ENCODE data around the gene STUM.

Gene STUM

DNA sequence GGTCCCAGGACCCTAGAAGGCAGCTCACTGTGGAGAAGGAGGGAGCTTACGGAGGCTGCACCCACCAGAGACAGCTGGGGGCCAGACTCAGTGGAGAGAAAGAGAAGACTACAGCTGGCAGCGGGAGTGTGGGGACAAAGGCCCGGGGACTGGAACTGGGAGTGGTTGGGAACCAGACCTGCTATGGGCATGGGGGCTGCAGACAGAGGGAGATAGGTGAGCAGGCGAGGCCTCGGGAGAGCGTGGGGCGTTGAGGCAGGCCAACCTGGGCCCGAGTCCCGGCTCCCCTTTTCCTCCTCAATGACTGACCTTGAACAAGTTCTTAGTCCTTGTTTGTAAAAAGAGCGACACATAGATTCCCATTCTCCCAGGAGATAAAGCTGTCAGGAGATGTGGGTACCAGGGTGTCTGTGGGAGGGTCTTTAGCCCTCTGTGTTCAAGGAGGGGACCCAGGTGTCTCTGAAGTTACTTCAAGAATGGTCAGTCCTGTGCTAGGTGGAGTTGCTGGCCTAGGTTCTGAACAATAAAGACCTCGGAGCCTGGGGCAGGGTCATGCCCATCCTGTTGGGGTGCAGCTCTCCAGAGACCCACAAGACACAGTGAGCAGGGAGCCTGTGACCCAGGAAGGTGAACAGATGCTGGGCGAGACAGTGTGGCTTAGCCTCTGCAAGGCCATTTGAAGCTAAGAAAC lies 102.6 kb downstream of the STUM start:
- no peak for DNase-seq
- intact Hi-C loops (cut with DNase I) = no loop called here

DNA sequence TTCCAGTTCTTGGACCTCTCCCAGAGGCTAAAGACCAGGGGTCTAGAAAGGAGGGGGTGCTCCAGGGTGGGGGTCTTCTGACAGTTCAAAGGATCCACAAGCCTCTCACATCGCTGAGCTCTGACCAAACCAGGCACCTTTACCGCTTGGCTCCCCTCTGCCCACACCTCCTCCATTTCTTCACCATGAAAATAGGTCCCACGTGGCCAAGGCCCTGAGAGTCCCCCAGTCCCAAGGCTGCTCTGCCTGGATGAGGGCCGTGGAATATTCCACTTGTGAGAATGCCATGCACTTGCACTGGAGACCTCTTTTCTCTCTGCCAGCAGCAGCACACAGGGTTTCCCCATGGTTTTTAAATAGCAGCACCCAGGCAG lies 103.2 kb downstream of the STUM start:
- intact Hi-C loops (cut with DNase I) = no loop called here
- peak in 2 of 42 donors; percentile 55 to 58 for DNase-seq

DNA sequence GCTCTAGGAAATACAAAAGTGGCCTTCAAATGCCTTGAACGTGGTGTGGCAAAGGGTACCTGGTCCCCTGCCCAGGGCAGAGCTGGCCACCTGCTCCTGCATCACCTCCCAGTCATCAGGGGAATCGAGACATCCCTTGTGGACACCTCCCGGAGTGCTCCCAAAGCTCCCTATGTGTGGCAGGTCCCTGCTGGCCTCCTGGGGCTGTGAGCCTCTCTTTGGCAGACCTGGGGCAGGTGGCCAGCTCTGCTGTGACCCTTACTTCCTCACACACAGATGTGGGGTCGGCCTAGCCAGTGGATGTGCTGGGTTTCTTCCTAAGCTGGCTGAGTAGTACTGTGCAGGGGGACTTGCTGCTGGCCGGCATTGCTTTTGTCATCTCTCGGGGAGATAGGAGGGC lies 104.0 kb downstream of the STUM start:
- no peak for DNase-seq
- intact Hi-C loops (cut with DNase I) = no loop called here

DNA sequence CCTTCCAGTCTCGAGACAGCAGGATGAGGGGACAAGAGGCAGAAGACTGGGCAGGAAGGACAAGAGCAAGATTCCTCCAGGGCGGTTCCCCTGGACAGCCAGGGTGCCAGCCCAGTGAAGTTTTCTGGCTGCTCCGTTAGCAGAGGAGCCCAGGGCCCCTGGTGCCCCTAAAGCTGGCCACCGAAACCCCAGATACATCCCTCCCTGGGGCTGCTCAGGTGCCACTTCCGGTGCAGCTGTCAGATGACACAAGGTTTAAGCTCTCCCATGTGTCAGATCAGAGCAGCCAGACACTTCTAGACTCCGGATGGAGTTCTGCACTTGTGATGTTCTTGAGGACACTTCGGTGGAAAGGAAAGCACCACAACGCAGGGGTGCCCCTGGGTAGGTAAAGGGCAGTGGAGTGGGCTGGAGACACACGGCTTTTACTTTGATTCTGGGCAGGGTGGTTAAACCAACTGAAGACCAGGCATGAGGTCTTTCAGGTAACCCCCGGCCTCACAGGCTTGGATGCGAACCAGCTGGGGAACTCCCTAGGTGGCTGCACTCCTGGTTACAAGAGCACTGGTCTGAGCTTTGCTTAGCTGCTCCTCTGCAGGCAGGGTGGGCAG lies 104.9 kb downstream of the STUM start:
- no peak for DNase-seq
- intact Hi-C loops (cut with DNase I) = no loop called here

DNA sequence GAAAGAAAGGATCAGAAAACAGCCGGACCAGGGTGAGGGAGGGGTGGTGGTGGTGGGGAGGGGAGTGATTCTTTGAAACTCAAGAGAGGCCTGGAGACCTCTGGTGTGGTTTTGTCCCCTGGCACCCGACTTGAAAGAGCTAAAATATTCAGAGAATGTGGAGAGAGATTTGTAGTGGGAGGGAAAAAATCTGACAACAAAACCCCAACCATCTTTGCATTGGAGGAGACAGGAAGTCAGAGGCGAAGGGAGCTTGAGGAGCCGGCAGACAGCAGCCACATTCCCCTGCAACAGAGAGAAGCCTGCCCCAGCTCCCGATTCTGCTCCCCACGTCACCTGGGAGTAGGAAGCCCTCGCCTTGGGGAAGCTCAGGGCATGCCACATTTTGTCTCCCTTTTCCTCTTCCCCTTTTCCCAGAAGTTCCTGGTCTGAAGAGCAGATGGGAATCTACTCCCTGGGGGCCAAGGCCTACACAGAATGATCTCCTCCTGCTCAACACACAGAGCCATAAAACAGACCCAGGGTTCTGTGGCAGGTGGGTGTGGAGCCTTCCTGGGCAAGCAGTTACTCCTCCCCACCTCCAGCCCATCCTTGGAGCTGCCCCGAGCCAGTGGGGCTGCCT lies 105.6 kb downstream of the STUM start:
- intact Hi-C loops (cut with DNase I) = no loop called here
- no peak for DNase-seq

DNA sequence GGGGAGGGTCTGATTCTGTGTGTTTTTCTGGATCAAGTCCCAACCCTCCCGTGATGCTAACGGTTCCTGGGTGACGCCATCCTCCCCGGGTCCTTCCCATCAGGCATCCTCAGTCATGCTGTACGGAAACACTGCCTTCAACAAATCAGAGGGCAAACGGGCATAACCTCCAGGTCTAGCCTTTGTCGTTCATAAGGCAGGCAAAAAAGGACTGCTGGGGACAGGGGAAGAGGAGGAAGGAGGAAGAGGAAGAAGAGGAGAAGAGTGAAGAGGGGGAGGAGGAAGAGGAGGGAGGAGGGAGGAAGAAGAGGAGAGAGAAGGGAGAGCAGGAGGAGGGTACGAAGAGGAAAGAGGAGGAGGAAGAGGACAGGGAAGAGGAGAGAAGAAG lies 106.1 kb downstream of the STUM start:
- intact Hi-C loops (cut with DNase I) = no loop called here

DNA sequence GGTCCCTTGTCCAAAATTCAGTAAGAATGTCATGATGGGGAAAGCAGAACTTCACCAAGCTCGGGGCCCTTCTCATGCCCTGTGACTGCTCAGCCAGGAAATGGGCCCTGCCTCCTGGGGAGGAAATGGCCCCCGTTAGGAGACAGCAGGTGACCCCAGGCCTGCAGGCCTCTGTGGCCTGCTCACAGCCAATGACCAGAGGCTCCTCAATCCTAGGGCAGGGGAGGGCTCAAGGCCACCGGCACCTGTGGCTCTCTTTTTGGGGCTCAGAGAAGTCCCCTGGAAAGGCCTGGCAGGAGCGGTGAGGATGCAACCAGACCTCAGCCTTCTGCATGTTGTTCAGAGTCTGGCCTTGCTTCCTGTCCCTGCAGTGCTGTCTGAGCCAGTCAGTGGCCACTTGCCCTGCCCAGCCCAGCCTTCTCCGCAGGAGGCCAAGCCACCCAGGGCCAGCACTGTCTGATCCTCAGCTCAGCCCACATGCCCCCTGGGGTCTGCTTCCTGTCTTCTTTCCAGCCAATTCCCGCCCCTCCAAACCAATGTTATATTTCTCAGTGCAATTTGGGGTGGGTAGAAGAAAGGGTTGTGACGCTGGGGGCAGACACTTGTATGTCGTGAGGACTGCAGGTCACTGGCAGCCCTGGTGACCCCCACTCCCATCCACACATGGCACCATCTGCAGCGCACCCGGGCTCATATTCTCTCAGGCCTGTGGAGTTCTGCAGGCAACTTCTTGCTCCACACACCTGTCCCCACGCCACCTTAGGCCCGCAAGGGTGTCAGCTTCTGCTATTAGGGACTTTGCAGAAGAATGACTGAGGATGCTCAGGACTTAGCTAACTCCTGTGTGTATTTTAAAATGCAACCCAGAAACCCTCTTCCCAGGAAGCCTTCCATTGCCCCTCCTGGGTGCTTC lies 106.9 kb downstream of the STUM start:
- no peak for DNase-seq
- intact Hi-C loops (cut with DNase I) = no loop called here

More for the DNA sequence above, 106.1 kb downstream of the STUM start:
- DNase-seq = no peak

DNA sequence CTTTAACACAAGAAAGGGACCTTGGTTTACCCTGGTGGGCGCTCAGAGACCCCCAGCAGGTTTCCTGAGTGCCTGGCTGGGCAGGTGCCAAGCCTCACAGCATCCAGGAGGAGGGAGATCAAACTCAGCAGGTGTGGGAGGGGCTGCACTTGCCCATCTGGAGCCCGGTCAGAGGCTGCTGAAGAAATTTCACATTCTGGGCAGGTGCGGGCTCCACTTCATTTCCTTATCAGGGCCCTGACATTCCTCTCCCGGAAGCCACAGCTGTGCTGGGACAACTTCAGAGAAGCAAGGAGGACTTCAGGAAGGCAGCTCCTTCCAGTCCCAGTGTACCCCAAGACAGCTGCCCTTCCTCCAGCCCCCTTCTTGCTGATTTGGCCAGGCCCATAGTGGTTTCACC lies 107.6 kb downstream of the STUM start:
- intact Hi-C loops (cut with DNase I) = no loop called here
- no peak for DNase-seq

DNA sequence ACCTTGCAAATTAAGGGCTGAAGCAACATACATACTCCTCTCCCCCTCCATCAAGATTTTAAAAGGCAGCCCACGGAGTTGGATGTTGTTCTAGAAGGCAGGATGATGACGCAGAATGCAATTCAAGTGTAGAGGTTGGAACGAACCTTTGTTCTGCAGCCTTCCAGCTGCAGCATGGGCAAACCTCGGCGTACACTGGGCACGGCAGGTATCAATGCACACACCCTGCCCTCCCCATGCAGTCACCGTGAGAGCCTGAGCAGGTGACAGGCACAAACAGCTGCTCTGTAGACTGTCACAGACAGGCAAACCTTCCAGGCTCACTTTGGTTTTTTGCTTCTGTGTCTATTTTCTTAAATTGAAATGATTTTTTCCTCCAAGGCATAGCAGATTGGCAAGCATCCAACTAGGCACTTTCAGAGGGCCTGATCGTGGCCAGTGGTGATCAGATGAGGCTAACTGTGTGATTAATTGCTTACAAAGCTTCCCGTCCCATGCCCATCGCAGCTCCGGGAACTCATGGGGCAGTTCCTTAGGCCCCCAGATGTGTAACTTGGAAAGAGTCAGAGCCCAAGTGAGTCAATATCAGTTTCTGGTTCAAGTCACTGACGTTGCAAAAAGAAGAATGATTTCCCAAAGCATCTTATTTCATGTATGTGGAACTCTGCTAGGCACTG lies 108.2 kb downstream of the STUM start:
- intact Hi-C loops (cut with DNase I) = no loop called here
- peak in 2 of 42 donors; percentile 54 to 60 for DNase-seq

DNA sequence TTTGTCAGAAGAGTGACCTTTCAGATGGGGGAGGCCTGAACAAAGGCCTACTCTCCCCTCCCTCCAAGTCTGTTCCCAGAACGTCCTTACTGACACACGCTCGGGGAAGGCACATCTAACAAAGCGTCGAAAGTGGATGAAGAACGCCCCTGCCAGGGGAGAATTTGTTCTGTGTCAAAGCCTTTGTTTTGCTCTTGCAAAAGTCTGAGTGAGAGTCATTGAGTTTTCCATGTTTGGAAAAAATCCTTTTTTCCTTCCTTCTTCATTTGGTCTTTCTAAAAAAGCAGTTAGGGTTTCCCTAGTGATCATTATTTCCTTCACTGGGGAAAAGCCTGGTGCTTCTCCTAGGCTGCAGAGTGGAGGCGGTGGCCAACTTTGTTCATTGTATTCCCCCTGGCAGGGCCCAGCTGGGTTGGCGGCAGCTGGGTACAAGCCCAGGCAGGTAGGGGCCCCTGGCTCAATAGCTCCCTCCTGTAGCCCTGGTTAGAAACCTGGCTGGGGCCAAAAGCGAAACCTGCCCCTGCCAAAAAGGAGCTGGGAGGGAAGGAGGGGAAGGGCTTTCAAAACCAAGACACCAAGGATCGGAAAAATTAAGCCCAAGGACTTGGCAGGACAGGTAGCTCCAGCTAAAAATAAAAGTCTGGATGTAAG lies 109.5 kb downstream of the STUM start:
- DNase-seq = peak in 39 of 42 donors; percentile 47 to 88 (median 69)
- intact Hi-C loops (cut with DNase I) = no loop called here

DNA sequence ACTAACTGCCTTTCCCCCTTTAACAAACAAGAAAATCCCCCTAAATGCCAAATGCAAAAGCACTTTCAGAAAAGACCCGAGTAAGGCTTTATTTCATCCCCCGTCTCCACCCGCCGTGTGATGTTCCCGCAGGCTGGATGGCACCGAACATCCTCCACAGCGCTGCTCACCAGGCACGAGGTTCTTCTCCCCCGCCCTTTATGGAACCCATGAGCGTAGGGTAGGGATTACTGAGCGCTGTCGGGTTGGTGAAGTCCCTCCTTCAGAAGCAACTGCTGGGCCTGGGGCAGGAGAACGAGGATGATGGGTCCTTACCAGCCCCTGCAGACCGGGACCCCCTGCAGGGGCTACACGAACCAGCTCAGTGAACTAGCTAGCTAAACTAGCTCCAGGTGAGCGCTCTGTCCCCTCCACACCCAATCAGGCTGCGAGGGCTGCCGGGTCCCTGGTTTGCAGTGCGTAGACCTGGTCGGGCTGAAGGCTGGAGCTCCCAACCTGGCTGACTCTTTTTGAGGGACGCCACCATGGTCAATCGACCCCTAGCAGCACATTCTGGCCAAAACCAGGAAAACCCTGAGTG lies 110.1 kb downstream of the STUM start:
- intact Hi-C loops (cut with DNase I) = no loop called here
- DNase-seq = peak in 7 of 42 donors; percentile 46 to 65 (median 60)

All from head of caudate nucleus (tissue), 42 donors.